Tibial nerve (tissue), 3 donors: ENCODE measurements around the gene TOR1AIP2.

Experiments
- CTCF ChIP-seq, 5 experiments: fragments of 200-600 bp in 3 of 5; fragments of 450-650 bp in 2 of 5; sonication (generic) in 3 of 5; IDR thresholded peaks; one replicate each; pipeline ENCODE4 v1.5.1; 2016 to 2019; ENCODE audit warnings: antibody characterized with exemption in 5 of 5, mild to moderate bottlenecking in 3 of 5, moderate library complexity in 2 of 5
- POLR2A ChIP-seq, 2 donors: fragments of 450-650 bp; IDR thresholded peaks; one replicate each; pipeline ENCODE4 v1.6.1; 2017; ENCODE audit warnings: antibody characterized with exemption in 2 of 2, mild to moderate bottlenecking in 2 of 2, moderate library complexity in 2 of 2

GRCh38 chr1:179917601-179918429 lies 40.2 kb upstream of the TOR1AIP2 start:
- no peak for TF ChIP-seq CTCF (IDR thresholded peaks at IDR 0.05)
- no peak for TF ChIP-seq POLR2A (IDR thresholded peaks at IDR 0.05)
